Central memory CD8-positive, alpha-beta T cell (primary cell): ENCODE data around the gene NAA20.

Source experiments
- ATAC-seq: fragments of 150-1000 bp; cut with Tn5 transposase; replicated peaks from 2 replicates; pipeline ENCODE4 v1.10.0; 2022; ENCODE audit warnings: mild to moderate bottlenecking, moderate FRiP score, moderate number of reproducible peaks; ENCODE audit not compliant: poor library complexity, severe bottlenecking; ENCODE audit errors: extremely low read depth
- DNase-seq, 2 donors: peaks; one replicate each; pipeline ENCODE4 v3.0.0; 2021; ENCODE audit warnings: low spot score in 2 of 2
- H3K27ac Mint-ChIP-seq: one replicate; pipeline ENCODE4 v1.8.0; 2022; ENCODE audit warnings: low read depth, mild to moderate bottlenecking, moderate library complexity, mixed read lengths
- H3K27me3 Mint-ChIP-seq: one replicate; pipeline ENCODE4 v1.8.0; 2022; ENCODE audit warnings: mixed read lengths
- H3K36me3 Mint-ChIP-seq: one replicate; pipeline ENCODE4 v1.8.0; 2022; ENCODE audit warnings: mild to moderate bottlenecking, moderate library complexity, mixed read lengths; ENCODE audit not compliant: insufficient read depth
- H3K4me1 Mint-ChIP-seq: one replicate; pipeline ENCODE4 v1.8.0; 2022; ENCODE audit warnings: mixed read lengths
- H3K4me3 Mint-ChIP-seq: one replicate; pipeline ENCODE4 v1.8.0; 2022; ENCODE audit warnings: mild to moderate bottlenecking, moderate library complexity, mixed read lengths
- H3K9me3 Mint-ChIP-seq: one replicate; pipeline ENCODE4 v1.8.0; 2022; ENCODE audit warnings: mixed read lengths

NAA20 gene, protein sequence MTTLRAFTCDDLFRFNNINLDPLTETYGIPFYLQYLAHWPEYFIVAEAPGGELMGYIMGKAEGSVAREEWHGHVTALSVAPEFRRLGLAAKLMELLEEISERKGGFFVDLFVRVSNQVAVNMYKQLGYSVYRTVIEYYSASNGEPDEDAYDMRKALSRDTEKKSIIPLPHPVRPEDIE

DNA sequence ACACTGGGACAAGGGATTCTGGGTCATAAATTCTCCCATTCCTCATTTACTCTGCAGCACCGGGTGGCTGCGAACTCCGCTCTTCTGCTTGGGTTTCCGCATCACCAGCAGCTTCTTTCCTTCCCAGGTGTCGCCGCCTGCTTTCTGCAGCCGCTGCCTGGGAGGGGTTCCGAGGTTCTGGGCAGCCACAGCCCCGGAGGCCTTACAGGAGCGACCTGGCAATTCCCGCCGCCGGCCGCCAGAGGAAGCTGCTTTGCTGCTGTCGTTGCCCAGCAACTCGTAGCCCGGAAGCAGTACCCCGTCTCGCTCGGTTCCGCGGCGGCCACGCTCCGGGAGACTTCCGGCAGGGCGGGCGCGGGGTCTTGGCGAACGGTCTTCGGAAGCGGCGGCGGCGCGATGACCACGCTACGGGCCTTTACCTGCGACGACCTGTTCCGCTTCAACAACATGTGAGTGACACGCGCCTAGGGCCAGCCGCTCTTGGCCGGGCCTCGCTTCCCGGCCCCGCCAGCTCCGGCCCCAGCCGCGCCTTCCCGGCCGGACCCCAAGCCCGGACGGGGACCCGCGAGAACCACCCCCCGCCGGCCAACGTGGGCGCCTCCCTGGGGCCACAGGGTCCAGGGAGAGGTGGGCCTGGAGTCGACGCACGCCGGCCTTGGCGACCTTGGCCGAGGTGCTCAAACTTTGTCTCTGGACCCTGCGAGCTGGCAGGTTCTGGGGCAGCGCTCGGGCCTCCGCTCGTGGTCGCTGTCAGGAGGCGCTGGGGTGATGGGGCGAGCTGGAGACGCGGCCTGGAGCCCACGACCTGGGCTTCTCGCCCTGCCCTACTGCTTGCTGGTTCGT is at the start of gene NAA20:
Gene NAA20 (plus strand): TSS at position 362 of the 843 bp plus-strand sequence. CDS start 35 bp downstream, at position 397.
- Mint-ChIP-seq H3K4me1 (peaks cover 46% of the 10 kb centered on the region), H3K36me3 (peaks cover 16% of the 10 kb centered on the region), H3K9me3 (no peaks in the 10 kb centered on the region), H3K27me3 (no peaks in the 10 kb centered on the region), H3K4me3 (peak within 1 kb of the TSS; percentile 90), H3K27ac (peak within 1 kb of the TSS; percentile 97)
- DNase-seq (peak; percentile 74 to 80), ATAC-seq (peak; percentile 98)

DNA sequence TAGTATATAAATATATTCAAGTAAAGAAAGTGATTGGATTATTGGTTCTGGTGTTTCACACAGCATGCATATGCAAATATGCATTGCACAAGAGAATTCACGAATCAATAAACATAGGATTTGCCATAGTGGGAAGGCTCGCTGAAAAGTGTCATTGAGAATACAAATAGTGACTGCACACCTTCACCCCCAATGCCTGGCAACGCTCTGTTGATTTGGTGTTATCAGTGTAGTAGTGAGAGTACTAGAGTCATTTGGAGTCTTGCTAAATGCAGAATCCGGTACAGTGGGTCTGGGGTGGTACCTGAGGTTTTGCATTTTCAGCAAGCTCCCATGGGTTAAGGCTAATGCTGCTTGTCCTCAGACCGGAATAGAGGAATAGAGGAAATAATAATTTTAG is 49.7 kb upstream of the NAA20 start:
- Mint-ChIP-seq H3K36me3 (no peaks in the 10 kb centered on the region), H3K27me3 (no peaks in the 10 kb centered on the region), H3K4me1 (peaks cover 9% of the 10 kb centered on the region), H3K9me3 (no peaks in the 10 kb centered on the region), H3K27ac (no peak overlapping the region), H3K4me3 (no peak overlapping the region)
- DNase-seq (no peak), ATAC-seq (no peak)

DNA sequence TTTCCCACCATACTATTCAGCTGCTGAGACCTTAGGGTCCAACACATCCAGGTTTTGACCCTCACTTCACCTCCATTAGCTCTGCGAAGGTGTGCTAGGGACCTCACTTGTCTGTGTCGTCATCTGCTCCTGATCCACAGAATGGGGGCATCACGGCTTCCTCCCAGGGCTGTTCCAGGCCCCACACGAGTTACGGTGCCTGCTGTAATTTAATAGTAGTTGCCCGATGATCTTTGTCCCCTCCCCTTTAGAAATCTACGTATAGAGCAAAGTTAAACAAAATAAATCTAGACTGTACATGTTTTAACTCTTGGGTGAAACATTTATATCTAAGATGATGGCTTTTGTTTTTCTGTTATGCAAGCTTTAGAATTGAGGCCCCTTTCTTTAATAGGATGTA is 49.1 kb upstream of the NAA20 start:
- ATAC-seq (no peak), DNase-seq (no peak)
- no peak overlapping the region for H3K4me3 Mint-ChIP-seq
- H3K4me1 Mint-ChIP-seq, result peaks cover 9% of the 10 kb centered on the region
- no peaks in the 10 kb centered on the region for H3K36me3 Mint-ChIP-seq
- H3K27me3 Mint-ChIP-seq, result no peaks in the 10 kb centered on the region
- H3K9me3 Mint-ChIP-seq, result no peaks in the 10 kb centered on the region
- no peak overlapping the region for H3K27ac Mint-ChIP-seq

- peaks cover 9% of the 10 kb centered on the region for H3K4me1 Mint-ChIP-seq
- no peaks in the 10 kb centered on the region for H3K27me3 Mint-ChIP-seq
- DNase-seq, result no peak
- peak; percentile 62 for ATAC-seq
- no peaks in the 10 kb centered on the region for H3K36me3 Mint-ChIP-seq
- H3K27ac Mint-ChIP-seq, result no peak overlapping the region
- H3K9me3 Mint-ChIP-seq, result no peaks in the 10 kb centered on the region
- no peak overlapping the region for H3K4me3 Mint-ChIP-seq
Observed at GRCh38 chr20:19968466-19969073, 48.6 kb upstream of the NAA20 start.

GRCh38 chr20:19969106-19969505 is 48.1 kb upstream of the NAA20 start:
- no peaks in the 10 kb centered on the region for H3K36me3 Mint-ChIP-seq
- H3K4me1 Mint-ChIP-seq, result peaks cover 9% of the 10 kb centered on the region
- DNase-seq (no peak), ATAC-seq (no peak)
- H3K4me3 Mint-ChIP-seq, result no peak overlapping the region
- no peaks in the 10 kb centered on the region for H3K27me3 Mint-ChIP-seq
- no peak overlapping the region for H3K27ac Mint-ChIP-seq
- H3K9me3 Mint-ChIP-seq, result no peaks in the 10 kb centered on the region

DNA sequence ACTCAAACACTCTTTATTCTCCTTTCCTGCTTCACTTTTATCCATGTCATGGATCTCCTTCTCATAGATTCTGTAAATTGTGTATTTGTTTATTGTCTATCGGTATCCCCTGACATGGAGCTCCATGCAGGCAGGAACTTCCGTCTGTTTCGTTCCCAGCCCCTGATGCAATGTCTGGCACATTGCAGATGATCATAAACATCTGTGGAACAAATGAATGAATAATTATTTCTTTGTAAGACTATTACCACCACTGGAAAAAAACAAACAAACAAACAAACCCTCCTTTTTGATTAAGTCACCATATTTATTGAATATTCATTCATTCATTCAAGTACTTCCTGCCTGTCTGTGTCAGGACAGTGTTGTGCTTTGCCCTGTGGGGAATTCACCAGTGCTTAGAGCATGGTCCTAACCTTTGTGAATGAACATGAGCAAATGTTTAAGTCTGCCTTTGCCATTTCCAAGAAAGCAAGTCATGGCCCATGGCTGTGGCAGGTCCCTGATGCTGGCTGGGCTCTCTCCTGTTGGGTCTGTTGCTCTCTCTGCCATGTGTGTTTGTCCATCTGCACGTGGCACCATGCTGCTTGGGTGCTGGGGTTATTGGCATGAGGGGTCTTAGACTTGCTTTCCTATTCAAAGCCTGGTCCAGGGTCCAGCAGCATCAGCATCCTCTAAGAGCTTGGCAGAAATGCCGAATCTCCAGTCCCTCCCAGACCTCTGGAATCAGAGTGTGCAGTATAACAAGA is 47.5 kb upstream of the NAA20 start:
- no peaks in the 10 kb centered on the region for H3K9me3 Mint-ChIP-seq
- H3K4me3 Mint-ChIP-seq, result no peak overlapping the region
- no peak overlapping the region for H3K27ac Mint-ChIP-seq
- ATAC-seq (no peak), DNase-seq (no peak)
- no peaks in the 10 kb centered on the region for H3K27me3 Mint-ChIP-seq
- H3K36me3 Mint-ChIP-seq, result no peaks in the 10 kb centered on the region
- peaks cover 9% of the 10 kb centered on the region for H3K4me1 Mint-ChIP-seq

DNA sequence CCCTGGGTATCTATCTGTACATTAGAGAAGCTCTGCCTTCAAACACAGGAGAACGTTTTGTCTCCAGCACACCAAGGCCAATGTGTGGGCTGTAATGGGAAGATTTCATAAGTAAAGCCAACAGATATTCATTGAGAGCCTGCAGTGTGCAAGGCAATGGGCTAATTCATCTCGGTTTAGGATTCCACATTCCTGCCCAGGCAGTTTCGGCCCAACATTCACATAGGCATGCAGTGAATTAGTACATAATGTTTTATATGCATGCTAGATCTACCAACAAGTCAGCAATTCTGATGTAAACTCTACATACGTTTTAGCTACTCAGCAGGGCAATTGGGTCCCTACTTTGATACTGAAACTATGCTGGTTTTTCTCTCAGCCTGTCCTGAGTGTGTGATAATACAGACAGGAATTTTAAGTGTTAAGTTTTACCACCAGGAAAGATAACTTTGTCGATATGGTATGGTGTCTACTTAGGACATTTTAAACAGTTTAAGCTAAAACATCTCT is 46.9 kb upstream of the NAA20 start:
- Mint-ChIP-seq H3K27me3 (no peaks in the 10 kb centered on the region), H3K4me3 (no peak overlapping the region), H3K9me3 (no peaks in the 10 kb centered on the region), H3K36me3 (no peaks in the 10 kb centered on the region), H3K4me1 (peaks cover 9% of the 10 kb centered on the region), H3K27ac (no peak overlapping the region)
- ATAC-seq (no peak), DNase-seq (no peak)

DNA sequence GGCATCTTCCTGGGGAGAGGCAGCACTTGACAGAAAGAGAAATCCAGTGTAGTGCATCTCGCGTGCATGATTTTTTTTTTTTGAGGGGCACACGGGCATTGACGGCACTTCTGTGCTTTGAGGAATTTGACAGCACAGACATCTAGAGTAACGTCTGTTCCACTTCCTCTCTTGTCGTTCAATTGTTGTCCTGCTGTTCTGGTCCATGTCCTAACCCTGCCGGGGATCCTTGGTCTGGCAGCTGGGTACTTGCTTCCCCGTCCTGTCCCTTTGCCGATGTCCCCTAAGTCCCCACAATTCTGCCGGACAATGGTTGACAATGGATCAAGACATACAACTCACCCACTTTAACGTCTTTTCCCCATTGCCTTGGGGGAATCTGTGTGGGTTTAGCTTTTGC is 46.0 kb upstream of the NAA20 start:
- Mint-ChIP-seq H3K27ac (no peak overlapping the region), H3K9me3 (no peaks in the 10 kb centered on the region), H3K36me3 (no peaks in the 10 kb centered on the region), H3K4me3 (no peak overlapping the region), H3K27me3 (peaks cover under 1% of the 10 kb centered on the region), H3K4me1 (peaks cover 9% of the 10 kb centered on the region)
- ATAC-seq, result no peak
- no peak for DNase-seq

DNA sequence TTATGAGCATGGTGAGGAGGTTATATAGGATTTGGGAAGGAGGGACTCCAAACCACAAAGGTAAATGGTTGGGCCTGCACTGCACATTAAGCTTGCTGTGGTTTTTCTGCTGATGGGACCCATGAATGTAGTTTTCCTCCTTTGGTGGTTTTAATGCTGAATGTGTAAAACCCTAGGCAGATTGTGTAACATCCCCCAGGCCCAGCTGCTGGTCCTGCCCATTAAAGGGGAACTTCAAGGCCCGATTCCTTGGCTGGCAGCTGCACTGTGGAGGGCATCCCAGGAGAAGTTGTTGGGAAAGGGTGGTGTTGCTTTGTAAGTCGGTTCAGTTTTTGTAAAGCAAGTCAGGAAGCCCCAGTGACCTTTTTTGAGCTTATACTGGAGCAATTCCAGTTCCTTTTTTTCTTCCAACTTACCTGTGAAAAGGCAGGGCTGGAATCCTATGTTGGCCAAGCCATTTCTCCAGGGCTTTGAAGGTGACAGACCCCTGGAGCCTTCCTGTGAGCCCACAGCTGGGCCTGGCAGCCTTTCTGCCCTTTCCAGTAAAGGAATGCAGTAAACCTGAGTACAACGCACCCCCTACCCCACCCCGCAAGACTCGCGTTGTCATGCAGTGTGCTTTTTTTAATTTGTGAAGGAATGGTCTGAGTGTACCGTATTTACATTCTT is 43.1 kb upstream of the NAA20 start:
- Mint-ChIP-seq H3K4me3 (no peak overlapping the region), H3K27me3 (peaks cover 18% of the 10 kb centered on the region), H3K9me3 (no peaks in the 10 kb centered on the region), H3K36me3 (no peaks in the 10 kb centered on the region), H3K4me1 (no peaks in the 10 kb centered on the region), H3K27ac (no peak overlapping the region)
- no peak for ATAC-seq
- no peak for DNase-seq

GRCh38 chr20:19974630-19975435 is 42.3 kb upstream of the NAA20 start:
- no peak for ATAC-seq
- no peaks in the 10 kb centered on the region for H3K36me3 Mint-ChIP-seq
- peaks cover 25% of the 10 kb centered on the region for H3K27me3 Mint-ChIP-seq
- no peak for DNase-seq
- H3K9me3 Mint-ChIP-seq, result no peaks in the 10 kb centered on the region
- H3K4me3 Mint-ChIP-seq, result no peak overlapping the region
- H3K4me1 Mint-ChIP-seq, result no peaks in the 10 kb centered on the region
- no peak overlapping the region for H3K27ac Mint-ChIP-seq

DNA sequence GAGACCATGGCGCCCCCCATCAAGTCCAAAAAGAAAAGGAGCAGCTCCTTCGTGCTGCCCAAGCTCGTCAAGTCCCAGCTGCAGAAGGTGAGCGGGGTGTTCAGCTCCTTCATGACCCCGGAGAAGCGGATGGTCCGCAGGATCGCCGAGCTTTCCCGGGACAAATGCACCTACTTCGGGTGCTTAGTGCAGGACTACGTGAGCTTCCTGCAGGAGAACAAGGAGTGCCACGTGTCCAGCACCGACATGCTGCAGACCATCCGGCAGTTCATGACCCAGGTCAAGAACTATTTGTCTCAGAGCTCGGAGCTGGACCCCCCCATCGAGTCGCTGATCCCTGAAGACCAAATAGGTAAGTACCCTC is 41.7 kb upstream of the NAA20 start:
- DNase-seq, result no peak
- H3K27me3 Mint-ChIP-seq, result peaks cover 25% of the 10 kb centered on the region

More for the DNA sequence above, 41.7 kb upstream of the NAA20 start:
- Mint-ChIP-seq H3K27ac (no peak overlapping the region), H3K36me3 (no peaks in the 10 kb centered on the region), H3K4me3 (no peak overlapping the region), H3K9me3 (no peaks in the 10 kb centered on the region), H3K4me1 (no peaks in the 10 kb centered on the region)
- no peak for ATAC-seq
